Measurements from ENCODE around the gene FUT3. TPM values are rescaled to one million over a fixed set of nuclear protein-coding genes. Genes with fewer than 3 reads are reported as not detected.
A peak's percentile ranks its signal among the peaks of the same experiment; 100 is the strongest.
"Not testable (repeated sequence)": the region's sequence is repeated elsewhere in the genome, so short reads cannot be mapped to it uniquely, and the experiment has no call there.

FUT3 gene
- total RNA-seq, 5 donors from 2014 or later (not counting 1 experiment from before 2014, with no cell fraction given): 0.13 to 0.50 (median 0.18) TPM; not detected in 1

- DNase-seq (peak in 1 of 35 experiments; percentile 21), ATAC-seq (replicated peaks in 1 of 4) (peak in 3 of 4 experiments; percentile 47 to 52 (median 51))
- H3K4me3 ChIP-seq (ENCODE audit: control insufficient read depth in 1 of 2, extremely low read depth in 1 of 2, low read length in 1 of 2): no peak overlapping the region
- H3K27me3 ChIP-seq (replicated peaks in 1 of 2; ENCODE audit: control insufficient read depth in 2 of 2, extremely low read depth in 1 of 2, insufficient read depth in 2 of 2, low read length in 1 of 2): peaks cover 0 to 32% of the 10 kb centered on the region in 2 experiments
- Mint-ChIP-seq H3K4me3 (no peak overlapping the region), H3K27me3 (peaks cover 6 to 9% of the 10 kb centered on the region in 2 donors), H3K27ac (no peak overlapping the region), H3K36me3 (peaks cover 3% of the 10 kb centered on the region), H3K9me3 (no peaks in the 10 kb centered on the region), H3K4me1 (peaks cover 3 to 8% (median 4%) of the 10 kb centered on the region in 3 donors)
- H3K9me3 ChIP-seq: no peaks in the 10 kb centered on the region
- WGBS (ENCODE audit: insufficient coverage): 15% methylated on average over 40 of the region's 48 CpGs
- POLR2A ChIA-PET: interaction anchor here in 1 of 2 donors (0.6 kb wide), 1 partner anchor 32 kb away, joined by 3 read pairs; no protein-coding TSS in a partner anchor
- CTCF ChIA-PET: no interaction called here
- peaks cover 8 to 21% of the 10 kb centered on the region in 2 donors for H3K36me3 ChIP-seq (ENCODE audit: control insufficient read depth in 2 of 2, extremely low read depth in 1 of 2, insufficient read depth in 1 of 2, low read length in 1 of 2)
- peaks cover 0 to 11% of the 10 kb centered on the region in 2 experiments for H3K4me1 ChIP-seq (ENCODE audit: control insufficient read depth in 1 of 2, extremely low read depth in 1 of 2, insufficient read depth in 2 of 2, low read length in 2 of 2)
- no peak overlapping the region for H3K27ac ChIP-seq (ENCODE audit: low read length)
Observed at GRCh38 chr19:5891938-5892771, 40.9 kb upstream of the FUT3 start.

- Mint-ChIP-seq H3K9me3 (no peaks in the 10 kb centered on the region), H3K36me3 (peaks cover 3% of the 10 kb centered on the region), H3K27ac (no peak overlapping the region), H3K4me1 (peaks cover 3 to 8% (median 4%) of the 10 kb centered on the region in 3 donors), H3K27me3 (peaks cover 6 to 11% of the 10 kb centered on the region in 2 donors), H3K4me3 (no peak overlapping the region)
- POLR2A ChIA-PET: interaction anchor here in 1 of 2 donors (0.6 kb wide), 1 partner anchor 10 kb away, joined by 4 read pairs; no protein-coding TSS in a partner anchor
- CTCF ChIA-PET: no interaction called here
- H3K27me3 ChIP-seq (replicated peaks in 1 of 2; ENCODE audit: control insufficient read depth in 2 of 2, extremely low read depth in 1 of 2, insufficient read depth in 2 of 2, low read length in 1 of 2): peaks cover 0 to 38% of the 10 kb centered on the region in 2 experiments
- DNase-seq: no peak
- no peaks in the 10 kb centered on the region for H3K9me3 ChIP-seq
- ATAC-seq (replicated peaks in 1 of 4): no peak
- H3K36me3 ChIP-seq (ENCODE audit: control insufficient read depth in 2 of 2, extremely low read depth in 1 of 2, insufficient read depth in 1 of 2, low read length in 1 of 2): peaks cover 8 to 15% of the 10 kb centered on the region in 2 donors
- 89% methylated on average over 3 of the region's 4 CpGs for WGBS (ENCODE audit: insufficient coverage)
- H3K27ac ChIP-seq (ENCODE audit: low read length): no peak overlapping the region
- peaks cover 0 to 11% of the 10 kb centered on the region in 2 experiments for H3K4me1 ChIP-seq (ENCODE audit: control insufficient read depth in 1 of 2, extremely low read depth in 1 of 2, insufficient read depth in 2 of 2, low read length in 2 of 2)
- no peak overlapping the region for H3K4me3 ChIP-seq (ENCODE audit: control insufficient read depth in 1 of 2, extremely low read depth in 1 of 2, low read length in 1 of 2)
Observed at GRCh38 chr19:5891572-5891937, 40.3 kb upstream of the FUT3 start.

- ChIA-PET POLR2A (no interaction called here), CTCF (interaction anchor here in 1 of 2 donors (0.6 kb wide), 1 partner anchor 91 kb away, joined by 3 read pairs; no protein-coding TSS in a partner anchor)
- WGBS (ENCODE audit: insufficient coverage): 52% methylated on average over 6 of the region's 10 CpGs
- ATAC-seq (replicated peaks in 1 of 4) (no peak), DNase-seq (no peak)
- H3K27ac Mint-ChIP-seq: no peak overlapping the region
- H3K4me3 Mint-ChIP-seq: no peak overlapping the region
- no peaks in the 10 kb centered on the region for H3K9me3 Mint-ChIP-seq
- Histone ChIP-seq H3K27me3 (replicated peaks in 1 of 2; ENCODE audit: control insufficient read depth in 2 of 2, extremely low read depth in 1 of 2, insufficient read depth in 2 of 2, low read length in 1 of 2) (peaks cover 0 to 48% of the 10 kb centered on the region in 2 experiments), H3K4me1 (ENCODE audit: control insufficient read depth in 1 of 2, extremely low read depth in 1 of 2, insufficient read depth in 2 of 2, low read length in 2 of 2) (peaks cover 0 to 11% of the 10 kb centered on the region in 2 experiments), H3K4me3 (ENCODE audit: control insufficient read depth in 1 of 2, extremely low read depth in 1 of 2, low read length in 1 of 2) (no peak overlapping the region), H3K9me3 (no peaks in the 10 kb centered on the region), H3K36me3 (ENCODE audit: control insufficient read depth in 2 of 2, extremely low read depth in 1 of 2, insufficient read depth in 1 of 2, low read length in 1 of 2) (peaks cover under 1 to 4% of the 10 kb centered on the region in 2 donors), H3K27ac (ENCODE audit: low read length) (no peak overlapping the region)
- peaks cover 3 to 8% (median 4%) of the 10 kb centered on the region in 3 donors for H3K4me1 Mint-ChIP-seq
- no peaks in the 10 kb centered on the region for H3K36me3 Mint-ChIP-seq
- H3K27me3 Mint-ChIP-seq: peaks cover 6 to 12% of the 10 kb centered on the region in 2 donors
Observed at GRCh38 chr19:5890099-5890498, 38.9 kb upstream of the FUT3 start.

GRCh38 chr19:5889288-5889971 lies 38.2 kb upstream of the FUT3 start:
- H3K4me1 Mint-ChIP-seq: peaks cover 3 to 8% (median 4%) of the 10 kb centered on the region in 3 donors
- H3K27me3 ChIP-seq (replicated peaks in 1 of 2; ENCODE audit: control insufficient read depth in 2 of 2, extremely low read depth in 1 of 2, insufficient read depth in 2 of 2, low read length in 1 of 2): peaks cover 0 to 48% of the 10 kb centered on the region in 2 experiments
- WGBS (ENCODE audit: insufficient coverage): 62% methylated on average over 6 of the region's 17 CpGs
- H3K27me3 Mint-ChIP-seq: peaks cover 6 to 12% of the 10 kb centered on the region in 2 donors
- ChIA-PET POLR2A (no interaction called here), CTCF (no interaction called here)
- DNase-seq (no peak), ATAC-seq (replicated peaks in 1 of 4) (peak in 1 of 4 experiments; percentile 4)
- H3K27ac ChIP-seq (ENCODE audit: low read length): no peak overlapping the region
- no peak overlapping the region for H3K4me3 ChIP-seq (ENCODE audit: control insufficient read depth in 1 of 2, extremely low read depth in 1 of 2, low read length in 1 of 2)
- H3K36me3 Mint-ChIP-seq: no peaks in the 10 kb centered on the region
- H3K9me3 Mint-ChIP-seq: no peaks in the 10 kb centered on the region
- no peak overlapping the region for H3K4me3 Mint-ChIP-seq
- H3K4me1 ChIP-seq (ENCODE audit: control insufficient read depth in 1 of 2, extremely low read depth in 1 of 2, insufficient read depth in 2 of 2, low read length in 2 of 2): peaks cover 0 to 11% of the 10 kb centered on the region in 2 experiments
- no peaks in the 10 kb centered on the region for H3K36me3 ChIP-seq (ENCODE audit: control insufficient read depth in 2 of 2, extremely low read depth in 1 of 2, insufficient read depth in 1 of 2, low read length in 1 of 2)
- H3K9me3 ChIP-seq: no peaks in the 10 kb centered on the region
- no peak overlapping the region for H3K27ac Mint-ChIP-seq

- H3K27ac ChIP-seq (ENCODE audit: low read length); H3K9me3 ChIP-seq; H3K9me3 Mint-ChIP-seq; H3K4me1 ChIP-seq (ENCODE audit: control insufficient read depth in 1 of 2, extremely low read depth in 1 of 2, insufficient read depth in 2 of 2, low read length in 2 of 2); H3K4me3 ChIP-seq (ENCODE audit: control insufficient read depth in 1 of 2, extremely low read depth in 1 of 2, low read length in 1 of 2); H3K36me3 ChIP-seq (ENCODE audit: control insufficient read depth in 2 of 2, extremely low read depth in 1 of 2, insufficient read depth in 1 of 2, low read length in 1 of 2); H3K27ac Mint-ChIP-seq; POLR2A ChIA-PET; ATAC-seq (replicated peaks in 1 of 4); H3K4me3 Mint-ChIP-seq; H3K4me1 Mint-ChIP-seq; H3K36me3 Mint-ChIP-seq; DNase-seq: not testable (repeated sequence)
- peaks cover 7 to 21% of the 10 kb centered on the region in 2 donors for H3K27me3 Mint-ChIP-seq
- 88% methylated on average over 5 of the region's 11 CpGs for WGBS (ENCODE audit: insufficient coverage)
- CTCF ChIA-PET: interaction anchor here (0.5 to 0.7 kb wide), 2 partner anchors 80 to 1718 kb away, joined by 4 read pairs; no protein-coding TSS in a partner anchor
- H3K27me3 ChIP-seq (replicated peaks in 1 of 2; ENCODE audit: control insufficient read depth in 2 of 2, extremely low read depth in 1 of 2, insufficient read depth in 2 of 2, low read length in 1 of 2): peaks cover 3 to 46% of the 10 kb centered on the region in 2 experiments
Observed at GRCh38 chr19:5884065-5884811, 33.0 kb upstream of the FUT3 start.
